Sigmoid colon (tissue), 7 donors: ENCODE measurements around the gene MACROH2A1. TPM values are rescaled to one million over a fixed set of nuclear protein-coding genes. Genes with fewer than 3 reads are reported as not detected.

ENCODE experiments used
- DNase-seq: peaks from one replicate; pipeline ENCODE4 v3.0.0-alpha.2; 2019
- H3K27ac ChIP-seq, 4 donors: fragments of 200-600 bp; sonication (generic); one replicate each; pipeline ENCODE4 v1.5.1; 2016 to 2019; ENCODE audit warnings: mild to moderate bottlenecking in 1 of 4
- H3K27me3 ChIP-seq, 3 donors: fragments of 200-600 bp; sonication (generic); one replicate each; pipeline ENCODE4 v1.5.1; 2019; ENCODE audit warnings: mild to moderate bottlenecking in 1 of 3
- H3K36me3 ChIP-seq, 4 donors: fragments of 200-600 bp; sonication (generic); one replicate each; pipeline ENCODE4 v1.5.1; 2016 to 2019
- H3K4me1 ChIP-seq, 4 donors: fragments of 200-600 bp; sonication (generic); one replicate each; pipeline ENCODE4 v1.5.1; 2017 to 2019
- H3K4me3 ChIP-seq, 4 donors: fragments of 200-600 bp; sonication (generic); one replicate each; pipeline ENCODE4 v1.5.1; 2017 to 2019; ENCODE audit warnings: mild to moderate bottlenecking in 2 of 4, moderate library complexity in 1 of 4
- H3K9me3 ChIP-seq, 4 donors: fragments of 200-600 bp in 3 of 4; sonication (generic) in 3 of 4; one replicate each; pipeline versions ENCODE4 v1.5.1 to v1.6.1; 2013 to 2019
- EP300 ChIP-seq, 4 donors: sonication (generic); formaldehyde crosslinking; IDR thresholded peaks; one replicate each; pipeline ENCODE4 v1.6.1; 2017; ENCODE audit warnings: antibody characterized with exemption in 4 of 4
- POLR2A ChIP-seq, 2 donors: fragments of 450-650 bp; IDR thresholded peaks; one replicate each; pipeline ENCODE4 v1.6.1; 2016; ENCODE audit warnings: antibody characterized with exemption in 2 of 2, mild to moderate bottlenecking in 2 of 2, moderate library complexity in 2 of 2
- POLR2AphosphoS5 ChIP-seq, 4 donors: sonication (generic); formaldehyde crosslinking; IDR thresholded peaks; one replicate each; pipeline ENCODE4 v1.6.1; 2017; ENCODE audit warnings: antibody characterized with exemption in 4 of 4
- WGBS, 2 donors: extraction: QIAGEN DNeasy Blood & Tissue Kit; methylation state at CpG; one replicate each; pipeline ENCODE4 v1.1.7; 2013; 5-methylcytosine and 5-hydroxymethylcytosine counted together
- intact Hi-C: fragments of 100-400 bp; cut with DNase I; formaldehyde crosslinking; loops from one replicate; pipeline ENCODE4 v1.15.1; 2023
- polyA plus RNA-seq, 3 donors: library from polyadenylated mRNA; stranded (reverse); fragments of 200-250 nt; gene quantifications; one replicate each; pipeline ENCODE4 v1.2.3, GENCODE V29; 2013
- total RNA-seq, 4 donors: library from RNA; depleted of rRNA; stranded (reverse); fragments of >200 nt; gene quantifications; one replicate each; pipeline ENCODE4 v1.1.0, GENCODE V29; 2016
- TF ChIP-seq, protein P1 (sequence below), 4 experiments: fragments of 450-650 bp in 3 of 4; fragments of 200-600 bp in 1 of 4; IDR thresholded peaks; one replicate each; pipeline ENCODE4 v1.5.1; 2016 to 2019; ENCODE audit warnings: antibody characterized with exemption in 4 of 4, mild to moderate bottlenecking in 3 of 4, moderate library complexity in 2 of 4
- donor health status: healthy with polysubstance abuse.
- donor health status: Bipolar disorder and iron deficiency.
- donor health status: healthy.

The MACROH2A1 gene
- 100 to 1,000 TPM; 153 to 191 (median 179) TPM for total RNA-seq
- 100 to 1,000 TPM; 123 to 202 (median 175) TPM for polyA plus RNA-seq

DNA sequence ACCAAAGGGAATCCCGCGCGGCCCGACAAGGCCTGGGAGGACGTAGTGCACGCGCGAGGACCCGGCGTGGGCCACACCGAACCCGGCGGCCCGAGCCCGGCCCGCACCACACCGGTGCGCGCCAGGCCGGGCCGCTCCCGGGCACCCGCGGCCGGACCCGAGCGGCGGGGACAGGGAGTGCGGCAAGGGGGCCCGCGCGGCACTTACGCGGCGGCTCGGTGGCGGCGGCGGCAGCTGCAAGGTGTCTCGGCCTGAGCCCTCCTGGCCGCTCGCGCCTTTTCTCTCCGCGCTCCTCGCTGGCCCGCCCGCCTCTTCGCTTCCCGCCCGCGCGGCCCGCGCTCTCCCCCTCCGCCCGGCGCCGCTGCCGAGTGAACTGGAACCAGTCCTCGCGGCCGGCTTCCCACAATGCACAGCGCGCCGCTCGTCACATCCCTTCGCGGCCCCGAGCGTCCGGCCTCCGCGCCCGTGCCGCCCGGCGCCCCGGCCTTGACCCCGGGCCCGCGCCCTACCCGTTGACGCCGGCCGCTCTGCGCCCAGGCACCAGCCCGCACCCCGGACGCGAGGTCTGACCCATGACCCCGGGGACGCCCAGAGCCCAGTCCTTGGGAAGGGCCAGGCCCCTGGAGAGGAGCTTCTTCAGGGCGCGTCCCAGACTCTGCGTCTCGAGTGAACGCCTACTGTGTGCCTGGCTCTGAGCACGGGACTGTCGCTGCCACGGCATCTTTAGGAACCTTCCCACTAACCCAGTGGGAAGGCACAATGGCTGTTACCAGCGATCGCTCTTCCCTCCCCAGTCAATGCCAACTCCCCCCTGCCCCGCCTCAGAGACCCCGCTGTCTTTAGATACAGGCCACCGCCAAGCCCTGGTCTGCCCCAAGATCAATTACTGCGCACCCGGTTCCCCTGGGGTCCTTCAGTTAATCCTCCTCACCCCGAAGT, at the start of gene MACROH2A1:
Gene MACROH2A1 (minus strand): TSS at position 377 of the 939 bp plus-strand sequence. CDS start 10,138 bp downstream, outside the sequence.
- Histone ChIP-seq H3K4me1 (peaks cover 0 to 53% (median 44%) of the 10 kb centered on the region in 4 donors), H3K27ac (peak within 1 kb of the TSS; percentile 81 to 93 (median 88)), H3K36me3 (no peaks in the 10 kb centered on the region), H3K9me3 (no peaks in the 10 kb centered on the region), H3K27me3 (no peaks in the 10 kb centered on the region), H3K4me3 (peak within 1 kb of the TSS; percentile 80 to 90 (median 82))
- intact Hi-C loops: no loop called here
- TF ChIP-seq POLR2A (IDR thresholded peaks at IDR 0.05) (peak; percentile 10 to 29), EP300 (IDR thresholded peaks at IDR 0.05) (no peak), POLR2AphosphoS5 (IDR thresholded peaks at IDR 0.05) (peak; percentile 73 to 94 (median 90))
- TF ChIP-seq, protein P1, sequence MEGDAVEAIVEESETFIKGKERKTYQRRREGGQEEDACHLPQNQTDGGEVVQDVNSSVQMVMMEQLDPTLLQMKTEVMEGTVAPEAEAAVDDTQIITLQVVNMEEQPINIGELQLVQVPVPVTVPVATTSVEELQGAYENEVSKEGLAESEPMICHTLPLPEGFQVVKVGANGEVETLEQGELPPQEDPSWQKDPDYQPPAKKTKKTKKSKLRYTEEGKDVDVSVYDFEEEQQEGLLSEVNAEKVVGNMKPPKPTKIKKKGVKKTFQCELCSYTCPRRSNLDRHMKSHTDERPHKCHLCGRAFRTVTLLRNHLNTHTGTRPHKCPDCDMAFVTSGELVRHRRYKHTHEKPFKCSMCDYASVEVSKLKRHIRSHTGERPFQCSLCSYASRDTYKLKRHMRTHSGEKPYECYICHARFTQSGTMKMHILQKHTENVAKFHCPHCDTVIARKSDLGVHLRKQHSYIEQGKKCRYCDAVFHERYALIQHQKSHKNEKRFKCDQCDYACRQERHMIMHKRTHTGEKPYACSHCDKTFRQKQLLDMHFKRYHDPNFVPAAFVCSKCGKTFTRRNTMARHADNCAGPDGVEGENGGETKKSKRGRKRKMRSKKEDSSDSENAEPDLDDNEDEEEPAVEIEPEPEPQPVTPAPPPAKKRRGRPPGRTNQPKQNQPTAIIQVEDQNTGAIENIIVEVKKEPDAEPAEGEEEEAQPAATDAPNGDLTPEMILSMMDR (IDR thresholded peaks at IDR 0.05): no peak
- DNase-seq: peak; percentile 94
- 1 to 4% methylated on average over 109 of the region's 109 CpGs for WGBS, 2 donors

DNA sequence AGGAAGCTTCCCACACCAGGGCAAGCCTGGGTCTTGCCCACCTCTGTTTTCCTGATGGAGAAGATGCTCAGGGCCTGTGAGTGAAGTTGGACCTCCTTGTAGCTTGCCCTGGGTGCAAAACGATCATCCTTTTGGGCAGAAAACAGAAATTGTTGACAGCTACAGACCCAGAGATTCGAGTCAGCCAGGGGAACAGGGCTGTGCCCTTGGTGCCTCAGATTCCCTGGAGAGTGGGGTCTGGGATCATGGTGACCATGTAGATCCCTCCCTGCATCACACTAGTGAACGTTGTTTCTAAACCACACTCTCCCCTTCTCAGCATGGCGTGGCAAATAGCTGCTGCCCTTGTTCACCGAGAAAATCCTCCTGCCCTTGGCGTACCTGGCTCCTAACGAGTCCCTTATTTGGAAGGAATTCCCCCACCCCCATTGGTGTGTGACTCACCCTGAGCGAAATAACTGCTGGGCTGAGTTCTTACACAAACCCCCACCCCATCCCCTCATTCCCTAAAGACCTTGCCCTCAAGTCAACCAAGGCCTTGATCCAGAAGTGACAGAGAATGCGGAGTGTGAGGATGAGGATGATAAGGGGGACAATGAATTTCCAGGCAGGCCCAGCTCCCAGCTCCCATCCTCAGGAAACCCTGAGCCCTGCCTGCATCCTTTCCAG, 49.2 kb upstream of the MACROH2A1 start:
- TF ChIP-seq EP300 (IDR thresholded peaks at IDR 0.05): no peak
- TF ChIP-seq POLR2AphosphoS5 (IDR thresholded peaks at IDR 0.05): no peak
- TF ChIP-seq, protein P1 (IDR thresholded peaks at IDR 0.05): no peak
- no peak for TF ChIP-seq POLR2A (IDR thresholded peaks at IDR 0.05)
- Histone ChIP-seq H3K27ac (no peak overlapping the region), H3K9me3 (no peaks in the 10 kb centered on the region), H3K4me1 (peaks cover 0 to 7% (median 4%) of the 10 kb centered on the region in 4 donors), H3K4me3 (no peak overlapping the region), H3K27me3 (no peaks in the 10 kb centered on the region), H3K36me3 (no peaks in the 10 kb centered on the region)
- intact Hi-C loops: no loop called here
- no peak for DNase-seq
- WGBS, 2 donors: 77 to 79% methylated on average over 9 of the region's 9 CpGs

DNA sequence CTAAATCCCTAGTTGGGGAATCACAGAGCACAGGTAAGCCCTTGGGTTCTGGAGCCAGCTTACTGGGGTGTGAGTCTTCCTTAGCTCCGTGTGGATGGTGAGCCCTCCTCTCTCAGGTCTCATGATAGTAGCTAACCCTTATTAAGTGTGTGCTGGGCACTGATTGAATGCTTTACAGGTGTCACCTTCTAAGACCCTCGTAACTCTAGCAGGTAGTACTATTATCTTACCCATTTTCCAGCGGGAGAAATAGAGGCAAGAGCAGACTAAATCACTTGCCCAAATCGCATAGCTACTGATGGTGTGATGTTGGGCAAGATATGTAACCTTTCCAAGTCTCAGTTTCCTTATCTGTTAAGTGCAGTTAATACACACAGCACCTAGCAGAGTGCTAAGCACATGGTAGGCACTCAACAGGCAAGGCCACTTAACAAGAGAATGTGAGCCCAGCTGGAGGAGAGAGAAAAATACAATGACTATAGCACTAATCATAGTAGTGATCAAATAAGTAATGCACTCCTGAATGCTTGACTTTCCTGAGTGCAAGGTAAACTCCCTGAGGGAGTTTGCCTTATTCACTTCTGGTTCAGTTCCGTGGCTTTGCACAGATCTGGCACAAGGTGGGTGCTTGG, 48.4 kb upstream of the MACROH2A1 start, which contains the start of gene DCANP1:
Gene DCANP1 (minus strand): TSS at position 51 of the 632 bp plus-strand sequence. CDS start 240 bp downstream, outside the sequence.
- WGBS, 2 donors: 85 to 90% methylated on average over 5 of the region's 5 CpGs
- TF ChIP-seq POLR2A (IDR thresholded peaks at IDR 0.05) (no peak), POLR2AphosphoS5 (IDR thresholded peaks at IDR 0.05) (no peak), EP300 (IDR thresholded peaks at IDR 0.05) (no peak)
- TF ChIP-seq, protein P1 (IDR thresholded peaks at IDR 0.05): no peak
- Histone ChIP-seq H3K36me3 (no peaks in the 10 kb centered on the region), H3K27ac (no peak within 1 kb of the TSS), H3K4me1 (peaks cover 0 to 14% (median 5%) of the 10 kb centered on the region in 4 donors), H3K9me3 (no peaks in the 10 kb centered on the region), H3K4me3 (no peak within 1 kb of the TSS), H3K27me3 (no peaks in the 10 kb centered on the region)
- no peak for DNase-seq
- intact Hi-C loops: no loop called here

DNA sequence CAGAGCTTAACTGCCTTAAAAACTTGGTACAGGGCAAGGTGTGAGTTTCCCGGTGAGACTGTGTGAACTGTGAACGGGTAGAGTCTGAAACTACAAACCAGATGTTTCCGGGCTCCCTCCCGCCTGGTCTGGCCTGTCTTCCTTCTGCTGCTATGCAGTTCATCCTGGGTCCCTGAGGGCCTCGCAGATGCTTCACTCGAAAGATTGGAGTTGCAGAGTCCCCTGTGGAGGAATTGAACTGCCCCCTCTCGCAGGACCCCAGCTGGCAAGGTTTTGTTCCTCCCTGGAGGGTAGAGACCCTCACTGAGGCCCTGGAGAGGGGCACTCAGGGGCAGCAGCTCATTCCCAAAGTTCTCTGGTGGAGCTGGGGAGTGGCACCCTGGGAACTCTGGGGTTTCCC, 47.6 kb upstream of the MACROH2A1 start:
- H3K36me3 ChIP-seq: no peaks in the 10 kb centered on the region
- DNase-seq: no peak

More for the DNA sequence above, 47.6 kb upstream of the MACROH2A1 start:
- Histone ChIP-seq H3K4me1 (peaks cover 0 to 15% (median 5%) of the 10 kb centered on the region in 4 donors), H3K27me3 (no peaks in the 10 kb centered on the region), H3K27ac (no peak overlapping the region), H3K4me3 (no peak overlapping the region), H3K9me3 (no peaks in the 10 kb centered on the region)
- intact Hi-C loops: no loop called here
- WGBS, 2 donors: 59 to 73% methylated on average over 7 of the region's 7 CpGs
- TF ChIP-seq, protein P1 (IDR thresholded peaks at IDR 0.05): no peak
- TF ChIP-seq EP300 (IDR thresholded peaks at IDR 0.05) (no peak), POLR2AphosphoS5 (IDR thresholded peaks at IDR 0.05) (no peak), POLR2A (IDR thresholded peaks at IDR 0.05) (no peak)
